HepG2 (cell line): Measurements from ENCODE around the gene DUS2. TPM values are rescaled to one million over a fixed set of nuclear protein-coding genes. Genes with fewer than 3 reads are reported as not detected.

ENCODE experiments used
- ATAC-seq: fragments of 200-7000 bp; cut with Tn5 transposase; 3 replicates; pipeline ENCODE4 v1.9.1; 2020; ENCODE audit warnings: mild to moderate bottlenecking, moderate library complexity
- BruUV-seq: library from RNA; stranded (reverse); fragments of 400-500 nt; replicated peaks from 2 replicates; lab custom pipeline; 2021; lab: Mats Ljungman, UMichigan
- CTCF ChIA-PET: fragments of 300-600 bp; formaldehyde crosslinking; extraction: SDS; loops from one replicate; lab custom pipeline; 2021; ENCODE audit warnings: low total read pairs, inconsistent platforms, low intra/inter-chr PET ratio; lab: Yijun Ruan, JAX
- POLR2A ChIA-PET: fragments of 350-600 bp; sonication (Branson Sonifier 250); formaldehyde crosslinking; loops from one replicate; lab custom pipeline; 2020; ENCODE audit warnings: antibody characterized with exemption, inconsistent platforms; lab: Yijun Ruan, JAX
- DNase-seq: peaks from one replicate; pipeline ENCODE4 v3.0.0-alpha.2; 2015; ENCODE audit warnings: low spot score
- FAIRE-seq: peaks from 3 replicates; lab custom pipeline; 2011; peaks lifted over from hg19 to GRCh38; lab: Jason Lieb, UNC
- H2AFZ ChIP-seq: one replicate; pipeline ENCODE4 v1.6.1; 2011; ENCODE audit warnings: low read length, inconsistent platforms
- H3K27ac ChIP-seq: fragments of 300-600 bp; 3 replicates; pipeline ENCODE4 v1.8.0; 2011; ENCODE audit warnings: mixed run types, mild to moderate bottlenecking, mixed read lengths, low read length, inconsistent platforms; ENCODE audit not compliant: insufficient read depth; ENCODE audit errors: extremely low read length
- H3K27me3 ChIP-seq, 2 experiments: fragments of 200-600 bp in 1 of 2; 2 replicates in 1 of 2; 3 replicates in 1 of 2; pipeline versions ENCODE4 v1.6.0 to v1.8.0; 2011; ENCODE audit warnings: low read length in 2 of 2, mild to moderate bottlenecking in 2 of 2, moderate library complexity in 2 of 2, inconsistent platforms in 1 of 2; ENCODE audit not compliant: insufficient read depth in 2 of 2, control insufficient read depth in 1 of 2
- H3K36me3 ChIP-seq, 2 experiments: fragments of 200-600 bp in 1 of 2; replicated peaks in 1 of 2; 2 replicates in 1 of 2; 3 replicates in 1 of 2; pipeline versions ENCODE4 v1.5.1 to v1.8.0; 2011; ENCODE audit warnings: low read length in 2 of 2, inconsistent platforms in 1 of 2; ENCODE audit not compliant: insufficient read depth in 2 of 2, control insufficient read depth in 1 of 2
- H3K4me1 ChIP-seq: 2 replicates; pipeline ENCODE4 v1.5.1; 2012; ENCODE audit warnings: low read length, inconsistent platforms; ENCODE audit not compliant: insufficient read depth
- H3K4me2 ChIP-seq: 2 replicates; pipeline ENCODE4 v1.6.0; 2011; ENCODE audit warnings: low read depth, low read length, inconsistent platforms
- H3K4me3 ChIP-seq, 3 experiments: fragments of 200-600 bp in 1 of 3; sonication (generic), shearing (Covaris generic) in 1 of 3; replicated peaks in 1 of 3; 2 replicates each; pipeline ENCODE4 v1.5.1; 2011 to 2016; ENCODE audit warnings: low read length in 3 of 3, inconsistent platforms in 2 of 3, low read depth in 2 of 3, mild to moderate bottlenecking in 2 of 3, control low read depth in 1 of 3, mixed read lengths in 1 of 3; ENCODE audit not compliant: insufficient read depth in 1 of 3
- H3K79me2 ChIP-seq: one replicate; pipeline ENCODE4 v1.6.1; 2011; ENCODE audit warnings: low read length, inconsistent platforms; ENCODE audit not compliant: insufficient read depth
- H3K9ac ChIP-seq: 2 replicates; pipeline ENCODE4 v1.6.0; 2011; ENCODE audit warnings: mild to moderate bottlenecking, low read depth, low read length, inconsistent platforms; ENCODE audit not compliant: insufficient read depth
- H3K9me3 ChIP-seq: 2 replicates; pipeline ENCODE4 v1.5.1; 2012; ENCODE audit warnings: mild to moderate bottlenecking, low read length
- H4K20me1 ChIP-seq: 2 replicates; pipeline ENCODE4 v1.6.0; 2011; ENCODE audit warnings: inconsistent platforms, mild to moderate bottlenecking, low read length, moderate library complexity; ENCODE audit not compliant: insufficient read depth
- ASH2L ChIP-seq: fragments of 300-600, 200-600 bp; sonication (generic); IDR thresholded peaks from 2 replicates; pipeline ENCODE4 v1.7.0; 2017; ENCODE audit warnings: low read depth, mild to moderate bottlenecking, moderate library complexity, mixed read lengths, low read length; ENCODE audit not compliant: insufficient read length
- ATF7-NPFF ChIP-seq: sonication (generic); formaldehyde crosslinking; IDR thresholded peaks from 2 replicates; pipeline ENCODE4 v1.8.1; 2023; ENCODE audit warnings: mild to moderate bottlenecking, low read depth, missing genetic modification reagents, moderate library complexity
- GFI1 ChIP-seq: sonication (generic); formaldehyde crosslinking; IDR thresholded peaks from 2 replicates; pipeline ENCODE4 v1.5.0; 2020; ENCODE audit warnings: missing genetic modification reagents, mild to moderate bottlenecking, borderline replicate concordance
- MEIS2 ChIP-seq: sonication (generic); formaldehyde crosslinking; IDR thresholded peaks from 2 replicates; pipeline ENCODE4 v1.9.0; 2021; ENCODE audit warnings: mild to moderate bottlenecking, missing genetic modification reagents
- NR1H2 ChIP-seq: sonication (generic); formaldehyde crosslinking; IDR thresholded peaks from 2 replicates; pipeline ENCODE4 v1.8.1; 2022; ENCODE audit warnings: low read depth, missing genetic modification reagents, borderline replicate concordance
- RERE ChIP-seq: IDR thresholded peaks from 2 replicates; pipeline ENCODE4 v1.6.1; 2016; ENCODE audit warnings: low read depth, missing genetic modification reagents, missing compliant biosample characterization
- SKIL ChIP-seq: sonication (generic); formaldehyde crosslinking; IDR thresholded peaks from 2 replicates; pipeline ENCODE4 v1.8.0; 2022; ENCODE audit warnings: missing genetic modification reagents, mild to moderate bottlenecking, moderate library complexity, borderline replicate concordance
- SP1 ChIP-seq, 2 experiments: fragments of 450-650 bp in 1 of 2; sonication (generic) in 1 of 2; formaldehyde crosslinking in 1 of 2; IDR thresholded peaks; 2 replicates each; pipeline versions ENCODE4 v1.4.0 to v1.6.1; 2016 to 2020; ENCODE audit warnings: missing genetic modification reagents in 1 of 2
- XBP1 ChIP-seq: sonication (generic); formaldehyde crosslinking; IDR thresholded peaks from 2 replicates; pipeline ENCODE4 v1.5.0; 2020; ENCODE audit warnings: missing genetic modification reagents
- ZKSCAN1 ChIP-seq: fragments of 150-350 bp; IDR thresholded peaks from 2 replicates; pipeline ENCODE4 v1.6.1; 2014; ENCODE audit warnings: low read length
- ZNF256 ChIP-seq: sonication (generic); formaldehyde crosslinking; conservative IDR thresholded peaks from 2 replicates; pipeline ENCODE4 v1.4.0; 2020; ENCODE audit warnings: missing genetic modification reagents
- ZNF3 ChIP-seq: IDR thresholded peaks from 2 replicates; pipeline ENCODE4 v1.7.0; 2017; ENCODE audit warnings: inconsistent platforms
- ZNF782 ChIP-seq: sonication (generic); formaldehyde crosslinking; IDR thresholded peaks from 2 replicates; pipeline ENCODE4 v1.4.0; 2020; ENCODE audit warnings: missing genetic modification reagents, mild to moderate bottlenecking, borderline replicate concordance
- ZSCAN20 ChIP-seq: sonication (generic); formaldehyde crosslinking; IDR thresholded peaks from 2 replicates; pipeline ENCODE4 v1.4.0; 2020; ENCODE audit warnings: missing genetic modification reagents, mild to moderate bottlenecking, borderline replicate concordance
- in situ Hi-C: cut with HindIII; loops from 2 replicates; pipeline ENCODE4 v1.10.0; 2017; ENCODE audit warnings: low pct_unique_long_range_greater_than_20kb; ENCODE audit not compliant: extremely low pct_ligation_motif_present
- intact Hi-C: fragments of 100-400 bp; cut with micrococcal nuclease; formaldehyde crosslinking; loops from one replicate; pipeline ENCODE4 v1.10.0; 2022; ENCODE audit not compliant: unreplicated experiment
- polyA plus RNA-seq, 8 experiments: library from polyadenylated mRNA; depleted of rRNA in 3 of 8; stranded (reverse) in 7 of 8; unstranded in 1 of 8; fragments of >200 nt; fragmentation: Illumina TruSeq in 4 of 8; extraction: Trizol in 4 of 8; gene quantifications; 2 replicates each; pipeline versions ENCODE4 v1.2.1 to v1.2.3, GENCODE V29; 2011 to 2016; ENCODE audit warnings: low read depth in 4 of 8, missing spikeins in 1 of 8, mixed read lengths in 1 of 8; ENCODE audit not compliant: insufficient read depth in 1 of 8
- total RNA-seq, 5 experiments: library from RNA; depleted of rRNA; stranded (reverse); fragments of >200 nt; fragmentation: Illumina TruSeq; extraction: Trizol; gene quantifications; 2 replicates each; pipeline ENCODE4 v1.2.3, GENCODE V29; 2016; ENCODE audit warnings: low read depth in 1 of 5

DUS2 gene
- total and polyA plus RNA-seq, 2 of the 13 experiments (the other 11 are each of a cell fraction or from before 2014, with no cell fraction given) = 17.8 to 25.1 TPM

- no peak overlapping the region for H3K4me3 ChIP-seq
- in situ Hi-C loops (no loop called here), intact Hi-C loops (loop anchor here (10.0 kb wide), 1 partner anchor 245 kb away; no protein-coding TSS in a partner anchor)
- DNase-seq = no peak
- H3K79me2 ChIP-seq = no peaks in the 10 kb centered on the region
- no peaks in the 10 kb centered on the region for H3K9me3 ChIP-seq
- no TSS peak for BruUV-seq
- no peaks in the 10 kb centered on the region for H4K20me1 ChIP-seq
- FAIRE-seq = no peak
- TF ChIP-seq MEIS2 (CRISPR knock-in tag) (no peak), ASH2L (no peak), NR1H2 (CRISPR knock-in tag) (no peak), SP1 (IDR thresholded peaks at IDR 0.05) (no peak), SP1 (CRISPR knock-in tag; IDR thresholded peaks at IDR 0.05) (no peak), ATF7-NPFF (no peak), RERE (CRISPR knock-in tag) (no peak), ZNF256 (CRISPR knock-in tag) (no peak), ZKSCAN1 (no peak), SKIL (CRISPR knock-in tag) (no peak), ZNF3 (CRISPR knock-in tag) (no peak), ZSCAN20 (CRISPR knock-in tag) (no peak), ZNF782 (no peak), XBP1 (CRISPR knock-in tag) (no peak), GFI1 (CRISPR knock-in tag) (no peak)
- no peaks in the 10 kb centered on the region for H3K27me3 ChIP-seq
- ATAC-seq = no peak
- H3K36me3 ChIP-seq = peaks cover 26 to 38% of the 10 kb centered on the region in 2 experiments
- H3K27ac ChIP-seq = no peak overlapping the region
- CTCF ChIA-PET = no interaction called here
- H3K4me2 ChIP-seq = no peak overlapping the region
- POLR2A ChIA-PET = no interaction called here
- H2AFZ ChIP-seq = no peak overlapping the region
- no peak overlapping the region for H3K9ac ChIP-seq
- no peaks in the 10 kb centered on the region for H3K4me1 ChIP-seq
Measured at GRCh38 chr16:68059804-68060203, 36.7 kb downstream of the DUS2 start.
